Stimulated activated CD8-positive, alpha-beta memory T cell treated with anti-CD3 and anti-CD28 coated beads, Interleukin-12 subunit alpha, Interleukin-12 subunit beta, amount 100 ng/mL, for 1 hour (primary cell): ENCODE data around the gene MIS18A.

Experiments used
- DNase-seq: peaks from one replicate; pipeline ENCODE4 v3.0.0-alpha.2; 2020; ENCODE audit warnings: low read depth

The MIS18A gene

GRCh38 chr21:32253215-32253641 lies 25.6 kb downstream of the MIS18A start:
- no peak for DNase-seq

GRCh38 chr21:32252136-32252535 lies 26.7 kb downstream of the MIS18A start:
- no peak for DNase-seq

GRCh38 chr21:32249511-32250280 lies 29.2 kb downstream of the MIS18A start:
- DNase-seq, result no peak

DNA sequence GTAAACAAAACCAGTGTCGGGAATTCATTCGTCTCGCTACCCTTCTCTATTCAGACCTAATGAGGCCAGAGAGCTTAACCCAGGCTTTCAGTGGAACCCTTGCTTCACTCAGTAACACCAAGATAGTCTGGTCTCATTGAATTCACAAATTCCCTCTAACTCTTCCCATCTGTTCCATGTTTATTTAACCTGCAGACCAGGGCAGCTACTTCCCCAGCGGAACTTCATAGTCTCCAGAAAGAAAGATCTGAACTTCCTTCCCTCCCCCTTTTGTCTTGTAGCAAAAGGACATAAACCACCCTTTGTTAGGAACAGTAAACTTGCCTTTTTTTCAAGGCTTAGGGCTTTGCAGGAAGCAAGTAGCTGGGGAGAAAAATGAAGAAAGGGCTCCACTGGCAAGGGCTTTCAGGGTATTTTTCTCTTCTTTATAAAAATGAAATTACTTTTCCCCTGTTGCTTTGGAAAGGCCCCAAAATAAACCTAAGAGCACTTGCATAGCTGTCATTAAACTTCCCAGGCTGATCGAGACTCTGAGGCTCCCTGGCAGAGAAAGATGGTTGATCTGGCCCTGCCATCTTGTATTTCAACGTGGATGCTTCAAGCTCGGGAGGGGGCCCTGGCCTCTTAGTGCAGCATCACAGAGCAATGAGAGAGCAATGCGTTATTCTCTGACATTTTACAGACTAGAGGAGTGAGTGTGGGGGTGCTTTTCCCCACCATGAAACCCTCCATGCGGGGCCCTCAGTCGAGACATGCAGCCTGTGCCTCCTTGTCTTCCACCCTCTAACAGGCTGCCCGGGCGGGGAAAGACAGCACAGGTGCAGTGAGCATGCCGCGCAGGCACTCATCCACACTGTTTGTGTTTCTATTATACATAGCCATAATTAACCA lies 30.0 kb downstream of the MIS18A start:
- DNase-seq, result no peak

DNA sequence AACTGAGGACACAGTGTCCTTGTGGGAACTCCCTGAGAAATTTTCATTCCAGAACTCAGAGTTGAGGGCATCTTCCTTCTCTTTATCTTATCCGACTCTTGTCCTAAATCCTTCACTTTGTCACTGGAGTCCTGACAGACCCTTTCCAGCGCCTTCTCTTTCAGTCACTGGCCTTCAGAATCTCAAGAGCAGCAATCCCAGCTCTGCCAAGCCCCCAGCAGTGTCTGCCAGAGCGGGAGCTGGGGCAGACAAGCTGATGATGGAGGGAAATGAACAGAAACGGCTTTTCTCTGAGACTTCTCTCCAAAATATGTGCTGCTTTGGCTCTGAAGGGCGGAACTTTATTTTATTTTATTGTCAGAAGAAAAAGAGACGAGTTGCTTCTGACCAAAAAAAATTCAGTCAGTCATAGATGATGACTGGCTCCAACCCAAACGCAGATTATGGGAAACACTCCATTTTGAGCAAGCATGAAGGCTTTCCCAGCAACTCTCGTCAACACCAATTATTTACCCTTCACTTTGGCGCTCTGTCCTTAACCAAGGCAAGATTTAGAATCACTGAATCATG lies 32.2 kb downstream of the MIS18A start:
- DNase-seq, result no peak

GRCh38 chr21:32245971-32246370 lies 32.9 kb downstream of the MIS18A start:
- no peak for DNase-seq

DNA sequence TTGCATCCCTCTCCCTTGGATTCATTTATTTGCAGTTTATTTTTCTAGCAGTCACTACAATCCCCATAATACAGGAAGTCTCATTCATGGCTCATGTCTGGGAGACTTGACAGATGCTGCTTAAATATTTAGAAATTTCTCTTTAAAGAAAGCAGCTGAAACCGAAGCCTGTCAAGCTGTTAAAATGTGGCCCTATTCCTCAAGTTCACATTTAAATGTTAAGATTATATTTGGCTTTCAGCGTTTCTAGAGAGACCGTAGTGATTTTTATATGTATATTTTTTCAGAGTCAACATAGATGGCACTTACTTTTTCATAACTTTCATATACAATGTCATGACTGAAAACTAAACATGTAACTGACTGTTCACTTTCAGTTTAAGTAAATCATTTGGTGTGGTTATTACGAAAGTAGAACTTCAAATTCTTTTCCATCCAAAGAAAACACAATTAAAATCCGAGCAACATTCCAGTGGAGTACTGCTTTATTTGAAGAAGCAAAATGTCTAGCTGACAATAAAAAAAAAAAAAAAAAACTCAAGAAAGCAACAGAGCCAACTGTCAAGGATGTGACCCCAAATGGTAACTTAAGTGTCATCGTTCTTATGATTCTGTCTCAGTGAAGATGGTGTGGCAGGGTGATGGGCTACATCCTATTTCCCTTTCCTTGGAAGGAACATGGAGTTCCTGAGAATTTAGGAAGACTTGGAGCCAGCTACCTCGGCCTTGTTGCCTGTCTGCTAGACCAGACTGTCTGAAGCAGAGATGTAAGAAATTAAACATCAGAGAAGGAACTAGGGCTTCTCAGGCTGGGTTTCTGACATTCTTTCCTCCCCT lies 37.8 kb downstream of the MIS18A start:
- DNase-seq, result no peak

GRCh38 chr21:32239551-32239950 lies 39.3 kb downstream of the MIS18A start:
- no peak for DNase-seq

GRCh38 chr21:32238063-32238462 lies 40.8 kb downstream of the MIS18A start:
- DNase-seq, result no peak

- DNase-seq, result no peak
These were observed 41.8 kb downstream of the MIS18A start for GRCh38 chr21:32237021-32237420.

- no peak for DNase-seq
These were observed 45.0 kb downstream of the MIS18A start for GRCh38 chr21:32233722-32234301.

- no peak for DNase-seq
These were observed 45.7 kb downstream of the MIS18A start for GRCh38 chr21:32233055-32233546.

DNA sequence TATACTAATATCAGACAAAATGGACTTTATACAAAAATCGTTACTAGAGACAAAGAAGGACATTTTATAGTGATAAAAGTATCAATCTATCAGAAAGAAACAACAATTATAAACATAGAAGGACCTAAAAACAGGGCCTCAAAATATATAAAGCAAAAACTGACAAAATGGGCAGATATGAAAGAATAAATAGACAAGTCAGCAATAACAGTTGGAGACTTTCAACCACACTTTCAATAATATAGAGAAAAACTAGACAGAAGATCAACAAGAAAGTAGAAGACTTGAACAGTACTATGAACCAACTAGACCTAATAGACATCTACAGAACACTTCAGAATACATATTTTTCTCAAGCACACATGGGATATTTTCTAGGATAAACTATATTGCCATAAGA lies 52.4 kb downstream of the MIS18A start:
- no peak for DNase-seq
